HCT116 (cell line): Measurements from ENCODE around the gene NOL4L. TPM values are rescaled to one million over a fixed set of nuclear protein-coding genes. Genes with fewer than 3 reads are reported as not detected.
A peak's percentile ranks its signal among the peaks of the same experiment; 100 is the strongest.

Experiments
- ATAC-seq: fragments of 200-7000 bp; cut with Tn5 transposase; 2 replicates; pipeline ENCODE4 v1.9.1; 2020; ENCODE audit warnings: mild to moderate bottlenecking, moderate library complexity
- BruUV-seq: library from RNA; stranded (reverse); fragments of 400-500 nt; replicated peaks from 2 replicates; lab custom pipeline; 2021; lab: Mats Ljungman, UMichigan
- CTCF ChIA-PET: fragments of 300-600 bp; sonication (Branson Sonifier 250); formaldehyde crosslinking; loops from one replicate; lab custom pipeline; 2021; ENCODE audit warnings: antibody characterized with exemption; lab: Charles Lee
- POLR2A ChIA-PET: fragments of 300-600, 350-600 bp; sonication (Branson Sonifier 250); formaldehyde crosslinking; loops from one replicate; lab custom pipeline; 2021; ENCODE audit warnings: antibody characterized with exemption; lab: Charles Lee
- RAD21 ChIA-PET, 2 experiments: fragments of 300-600 bp; sonication (Branson Sonifier 250); formaldehyde crosslinking; loops; one replicate each; lab custom pipeline; 2023; ENCODE audit warnings: low total read pairs in 2 of 2; ENCODE audit not compliant: uncharacterized antibody in 2 of 2, unreplicated experiment in 2 of 2, low non-redundant PET in 1 of 2; lab: Charles Lee
- DNase-seq: peaks from one replicate; pipeline ENCODE4 v3.0.0-alpha.2; 2010; ENCODE audit warnings: low read depth, low spot score
- H2AFZ ChIP-seq: fragments of 200-600 bp; shearing (Covaris generic), sonication (generic); 2 replicates; pipeline ENCODE4 v1.6.1; 2017; ENCODE audit warnings: low read depth, mixed run types, mixed read lengths, antibody characterized with exemption, low read length; ENCODE audit not compliant: poor library complexity, severe bottlenecking
- H3K27ac ChIP-seq: 2 replicates; pipeline ENCODE4 v1.5.1; 2012; ENCODE audit warnings: low read depth, low read length
- H3K27me3 ChIP-seq: fragments of 200-600 bp; sonication (generic); 2 replicates; pipeline ENCODE4 v1.6.1; 2016; ENCODE audit warnings: mixed run types, low read length, mixed read lengths; ENCODE audit not compliant: insufficient read depth
- H3K36me3 ChIP-seq, 2 experiments: fragments of 200-500 bp in 1 of 2; fragments of 200-600 bp in 1 of 2; sonication (Bioruptor generic) in 1 of 2; sonication (generic) in 1 of 2; 2 replicates each; pipeline versions ENCODE4 v1.5.1 to v1.6.1; 2014 to 2016; ENCODE audit warnings: low read length in 2 of 2, inconsistent platforms in 1 of 2, mixed read lengths in 1 of 2, mixed run types in 1 of 2; ENCODE audit not compliant: insufficient read depth in 2 of 2, control insufficient read depth in 1 of 2
- H3K4me1 ChIP-seq, 2 experiments: fragments of 200-600 bp in 1 of 2; sonication (generic) in 1 of 2; 2 replicates each; pipeline versions ENCODE4 v1.5.1 to v1.6.1; 2012 to 2017; ENCODE audit warnings: low read length in 2 of 2, inconsistent platforms in 1 of 2, mild to moderate bottlenecking in 1 of 2, mixed read lengths in 1 of 2, mixed run types in 1 of 2, moderate library complexity in 1 of 2; ENCODE audit not compliant: insufficient read depth in 2 of 2, control insufficient read depth in 1 of 2
- H3K4me2 ChIP-seq: fragments of 200-600 bp; sonication (generic); 2 replicates; pipeline ENCODE4 v1.6.1; 2017; ENCODE audit warnings: mixed run types, low read length, mixed read lengths
- H3K4me3 ChIP-seq, 2 experiments: fragments of 200-600 bp in 1 of 2; sonication (generic) in 1 of 2; replicated peaks in 1 of 2; 2 replicates each; pipeline ENCODE4 v1.5.1; 2011 to 2016; ENCODE audit warnings: low read length in 2 of 2, control low read depth in 1 of 2, low read depth in 1 of 2, mild to moderate bottlenecking in 1 of 2, mixed read lengths in 1 of 2, mixed run types in 1 of 2
- H3K79me2 ChIP-seq: fragments of 200-600 bp; sonication (generic); 2 replicates; pipeline ENCODE4 v1.6.1; 2017; ENCODE audit warnings: mild to moderate bottlenecking, mixed run types, low read length, moderate library complexity, mixed read lengths; ENCODE audit not compliant: insufficient read depth
- H3K9ac ChIP-seq: fragments of 200-600 bp; sonication (generic); 2 replicates; pipeline ENCODE4 v1.6.1; 2016; ENCODE audit warnings: low read length, mixed read lengths
- H3K9me2 ChIP-seq: fragments of 200-600 bp; sonication (generic), shearing (Covaris generic); 2 replicates; pipeline ENCODE4 v1.6.1; 2017; ENCODE audit warnings: mixed run types, mild to moderate bottlenecking, moderate library complexity; ENCODE audit not compliant: insufficient read depth
- H3K9me3 ChIP-seq, 2 experiments: fragments of 200-500 bp in 1 of 2; fragments of 200-600 bp in 1 of 2; sonication (Bioruptor generic) in 1 of 2; sonication (generic) in 1 of 2; 2 replicates each; pipeline ENCODE4 v1.6.1; 2014 to 2017; ENCODE audit warnings: low read length in 2 of 2, mixed read lengths in 2 of 2, inconsistent platforms in 1 of 2, low read depth in 1 of 2, mild to moderate bottlenecking in 1 of 2, mixed run types in 1 of 2, moderate library complexity in 1 of 2; ENCODE audit not compliant: control insufficient read depth in 1 of 2, insufficient read depth in 1 of 2
- H4K20me1 ChIP-seq: fragments of 200-600 bp; sonication (generic), shearing (Covaris generic); 2 replicates; pipeline ENCODE4 v1.6.1; 2017; ENCODE audit warnings: mixed run types, mild to moderate bottlenecking, moderate library complexity; ENCODE audit not compliant: insufficient read depth
- CBX3 ChIP-seq: IDR thresholded peaks from 2 replicates; pipeline ENCODE4 v1.6.1; 2012; ENCODE audit warnings: low read depth
- CEBPB ChIP-seq: IDR thresholded peaks from 2 replicates; pipeline ENCODE4 v1.6.1; 2012; ENCODE audit warnings: low read depth
- CTCF ChIP-seq, 3 experiments: fragments of 200-600 bp in 1 of 3; sonication (generic) in 1 of 3; IDR thresholded peaks in 2 of 3; conservative IDR thresholded peaks in 1 of 3; 2 replicates each; pipeline ENCODE4 v1.5.1; 2012 to 2017; ENCODE audit warnings: low read depth in 2 of 3, low read length in 2 of 3, antibody characterized with exemption in 1 of 3, borderline replicate concordance in 1 of 3, control low read depth in 1 of 3, mild to moderate bottlenecking in 1 of 3, mixed read lengths in 1 of 3, mixed run types in 1 of 3, moderate library complexity in 1 of 3; ENCODE audit not compliant: insufficient read depth in 1 of 3
- EGR1 ChIP-seq: IDR thresholded peaks from 2 replicates; pipeline ENCODE4 v1.6.1; 2012; ENCODE audit warnings: low read depth
- ELF1 ChIP-seq: IDR thresholded peaks from 2 replicates; pipeline ENCODE4 v1.6.1; 2012; ENCODE audit warnings: low read depth, borderline replicate concordance
- EZH2 ChIP-seq: fragments of 200-600 bp; sonication (generic); IDR thresholded peaks from 2 replicates; pipeline ENCODE4 v1.6.1; 2017; ENCODE audit warnings: antibody characterized with exemption, mixed run types
- FOSL1 ChIP-seq: IDR thresholded peaks from 2 replicates; pipeline ENCODE4 v1.6.1; 2012; ENCODE audit warnings: low read depth
- POLR2A ChIP-seq: IDR thresholded peaks from 2 replicates; pipeline ENCODE4 v1.7.0; 2011; ENCODE audit warnings: borderline replicate concordance; ENCODE audit not compliant: insufficient read depth, insufficient read length; ENCODE audit errors: extremely low read depth
- SIN3A ChIP-seq: IDR thresholded peaks from 2 replicates; pipeline ENCODE4 v1.6.1; 2012; ENCODE audit warnings: low read depth
- SP1 ChIP-seq: IDR thresholded peaks from 2 replicates; pipeline ENCODE4 v1.6.1; 2012; ENCODE audit warnings: low read depth
- SRF ChIP-seq: IDR thresholded peaks from 2 replicates; pipeline ENCODE4 v1.6.1; 2012; ENCODE audit warnings: low read depth
- TCF7L2 ChIP-seq: IDR thresholded peaks from 2 replicates; pipeline ENCODE4 v1.7.0; 2011; ENCODE audit warnings: borderline replicate concordance, inconsistent platforms; ENCODE audit not compliant: insufficient read depth, insufficient read length; ENCODE audit errors: extremely low read depth
- YY1 ChIP-seq: IDR thresholded peaks from 2 replicates; pipeline ENCODE4 v1.6.1; 2011; ENCODE audit warnings: low read length, low read depth, moderate library complexity, mild to moderate bottlenecking; ENCODE audit not compliant: insufficient replicate concordance; ENCODE audit errors: extremely low read depth
- ZNF274 ChIP-seq: fragments of 200-500 bp; sonication (Bioruptor generic); IDR thresholded peaks from 2 replicates; pipeline ENCODE4 v1.6.1; 2014; ENCODE audit warnings: mild to moderate bottlenecking, low read depth, low read length, inconsistent platforms
- intact Hi-C: fragments of 100-400 bp; cut with micrococcal nuclease; formaldehyde crosslinking; loops from 2 replicates; pipeline ENCODE4 v1.10.0; 2022
- total RNA-seq: library from RNA; stranded (reverse); gene quantifications from one replicate; pipeline ENCODE4 v1.2.1, GENCODE V29; 2021; ENCODE audit not compliant: unreplicated experiment
- TF ChIP-seq, protein P1 (sequence below): IDR thresholded peaks from 2 replicates; pipeline ENCODE4 v1.6.1; 2011; ENCODE audit warnings: mild to moderate bottlenecking, low read length, moderate library complexity; ENCODE audit not compliant: insufficient replicate concordance; ENCODE audit errors: extremely low read depth

NOL4L gene
- total RNA-seq, 1 experiment from 2014 or later = 5.9 TPM

DNA sequence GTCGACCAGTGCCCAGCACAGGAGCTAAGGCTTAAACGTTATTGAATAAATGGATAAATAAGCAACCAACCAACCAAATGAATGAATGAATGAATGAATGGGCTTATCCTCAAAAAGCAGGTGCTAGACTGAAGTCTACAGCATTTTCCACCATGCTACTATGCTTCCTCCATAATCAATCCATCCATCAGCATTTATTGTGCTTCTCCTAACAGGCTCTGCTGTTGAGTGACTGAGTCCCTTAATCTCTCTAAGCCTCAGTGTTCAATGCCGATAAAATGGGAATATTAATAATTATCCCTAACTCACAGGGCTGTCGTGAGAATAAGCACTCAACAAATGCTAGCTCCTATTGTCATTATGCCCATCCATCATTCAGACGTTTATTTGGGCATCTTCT is 4.6 kb upstream of the NOL4L start:
- intact Hi-C loops = no loop called here
- DNase-seq = no peak
- Histone ChIP-seq H3K4me1 (peaks cover 11 to 22% of the 10 kb centered on the region in 2 experiments), H3K36me3 (no peaks in the 10 kb centered on the region), H3K9ac (peak overlapping the region; percentile 16; the same call in 1 of the 2 replicates), H3K27me3 (no peaks in the 10 kb centered on the region), H3K9me2 (no peaks in the 10 kb centered on the region), H3K9me3 (no peaks in the 10 kb centered on the region), H3K27ac (no peak overlapping the region), H3K4me2 (peak overlapping the region; percentile 66), H4K20me1 (no peaks in the 10 kb centered on the region), H3K79me2 (no peaks in the 10 kb centered on the region), H2AFZ (no peak overlapping the region), H3K4me3 (0 out of 4 replicates have a peak overlapping the region, but pooled peaks of 1 of the 2 experiments have one; percentile 21)
- RAD21 ChIA-PET = no interaction called here
- TF ChIP-seq FOSL1 (no peak), EZH2 (no peak), POLR2A (no peak), SRF (no peak), CEBPB (no peak), CBX3 (no peak), SP1 (no peak), EGR1 (no peak), YY1 (no peak), TCF7L2 (no peak), ELF1 (no peak), ZNF274 (no peak), CTCF (IDR thresholded peaks at IDR 0.05 in 2 of 3, conservative IDR thresholded peaks at IDR 0.05 in 1 of 3; ENCODE audit: borderline replicate concordance in 1 of 3, insufficient read depth in 1 of 3, low read depth in 2 of 3, low read length in 2 of 3) (no peak), SIN3A (no peak)
- TF ChIP-seq, protein P1, sequence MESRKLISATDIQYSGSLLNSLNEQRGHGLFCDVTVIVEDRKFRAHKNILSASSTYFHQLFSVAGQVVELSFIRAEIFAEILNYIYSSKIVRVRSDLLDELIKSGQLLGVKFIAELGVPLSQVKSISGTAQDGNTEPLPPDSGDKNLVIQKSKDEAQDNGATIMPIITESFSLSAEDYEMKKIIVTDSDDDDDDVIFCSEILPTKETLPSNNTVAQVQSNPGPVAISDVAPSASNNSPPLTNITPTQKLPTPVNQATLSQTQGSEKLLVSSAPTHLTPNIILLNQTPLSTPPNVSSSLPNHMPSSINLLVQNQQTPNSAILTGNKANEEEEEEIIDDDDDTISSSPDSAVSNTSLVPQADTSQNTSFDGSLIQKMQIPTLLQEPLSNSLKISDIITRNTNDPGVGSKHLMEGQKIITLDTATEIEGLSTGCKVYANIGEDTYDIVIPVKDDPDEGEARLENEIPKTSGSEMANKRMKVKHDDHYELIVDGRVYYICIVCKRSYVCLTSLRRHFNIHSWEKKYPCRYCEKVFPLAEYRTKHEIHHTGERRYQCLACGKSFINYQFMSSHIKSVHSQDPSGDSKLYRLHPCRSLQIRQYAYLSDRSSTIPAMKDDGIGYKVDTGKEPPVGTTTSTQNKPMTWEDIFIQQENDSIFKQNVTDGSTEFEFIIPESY = no peak
- POLR2A ChIA-PET = no interaction called here
- ATAC-seq = no peak
- BruUV-seq = no TSS peak
- CTCF ChIA-PET = no interaction called here
